ENCODE results near the gene PRAME. TPM values are rescaled to one million over a fixed set of nuclear protein-coding genes. Genes with fewer than 3 reads are reported as not detected.

PRAME gene
- total RNA-seq, 1 donor, result 0.36 TPM

DNA sequence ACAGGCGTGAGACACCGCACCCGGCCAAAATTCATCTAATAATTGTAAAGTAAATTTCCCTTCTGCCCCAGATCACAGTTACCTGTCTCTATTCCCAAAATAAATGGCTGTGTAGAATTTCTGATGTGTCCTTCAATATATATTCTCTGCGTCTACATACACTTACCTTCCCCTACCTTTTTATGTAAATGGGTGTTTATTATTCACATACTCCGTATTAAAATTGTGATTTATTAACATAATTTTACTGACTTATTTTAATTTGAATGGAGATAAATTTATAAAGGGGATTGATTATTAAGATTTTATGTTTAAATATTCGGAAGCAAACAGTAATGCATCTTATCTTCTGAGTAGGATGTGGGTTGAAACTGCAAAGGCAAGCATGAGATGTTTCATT lies 22.6 kb downstream of the PRAME start:
- TF ChIP-seq, protein P1, sequence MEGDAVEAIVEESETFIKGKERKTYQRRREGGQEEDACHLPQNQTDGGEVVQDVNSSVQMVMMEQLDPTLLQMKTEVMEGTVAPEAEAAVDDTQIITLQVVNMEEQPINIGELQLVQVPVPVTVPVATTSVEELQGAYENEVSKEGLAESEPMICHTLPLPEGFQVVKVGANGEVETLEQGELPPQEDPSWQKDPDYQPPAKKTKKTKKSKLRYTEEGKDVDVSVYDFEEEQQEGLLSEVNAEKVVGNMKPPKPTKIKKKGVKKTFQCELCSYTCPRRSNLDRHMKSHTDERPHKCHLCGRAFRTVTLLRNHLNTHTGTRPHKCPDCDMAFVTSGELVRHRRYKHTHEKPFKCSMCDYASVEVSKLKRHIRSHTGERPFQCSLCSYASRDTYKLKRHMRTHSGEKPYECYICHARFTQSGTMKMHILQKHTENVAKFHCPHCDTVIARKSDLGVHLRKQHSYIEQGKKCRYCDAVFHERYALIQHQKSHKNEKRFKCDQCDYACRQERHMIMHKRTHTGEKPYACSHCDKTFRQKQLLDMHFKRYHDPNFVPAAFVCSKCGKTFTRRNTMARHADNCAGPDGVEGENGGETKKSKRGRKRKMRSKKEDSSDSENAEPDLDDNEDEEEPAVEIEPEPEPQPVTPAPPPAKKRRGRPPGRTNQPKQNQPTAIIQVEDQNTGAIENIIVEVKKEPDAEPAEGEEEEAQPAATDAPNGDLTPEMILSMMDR (IDR thresholded peaks at IDR 0.05; ENCODE audit: extremely low read depth, low read depth, low read length), result no peak
- no peaks in the 10 kb centered on the region for H3K4me1 ChIP-seq (ENCODE audit: insufficient read depth, low read length)
- H4K20me1 ChIP-seq (ENCODE audit: insufficient read depth, low read length), result no peaks in the 10 kb centered on the region
- no peaks in the 10 kb centered on the region for H3K27me3 ChIP-seq (ENCODE audit: insufficient read depth, low read length)
- H3K9me3 ChIP-seq (ENCODE audit: low read depth, low read length), result no peaks in the 10 kb centered on the region
- H3K79me2 ChIP-seq (ENCODE audit: insufficient read depth, low read length), result no peaks in the 10 kb centered on the region
- H2AFZ ChIP-seq (ENCODE audit: low read length), result no peak overlapping the region
- H3K27ac ChIP-seq (ENCODE audit: low read depth, low read length), result no peak overlapping the region
- no peaks in the 10 kb centered on the region for H3K36me3 ChIP-seq (ENCODE audit: insufficient read depth, low read length)
- DNase-seq (ENCODE audit: insufficient read length, low spot score, missing footprints), result no peak
- no peak overlapping the region for H3K4me2 ChIP-seq (ENCODE audit: insufficient read depth, low read length)
- H3K4me3 ChIP-seq (ENCODE audit: insufficient read depth, low read length), result no peak overlapping the region

DNA sequence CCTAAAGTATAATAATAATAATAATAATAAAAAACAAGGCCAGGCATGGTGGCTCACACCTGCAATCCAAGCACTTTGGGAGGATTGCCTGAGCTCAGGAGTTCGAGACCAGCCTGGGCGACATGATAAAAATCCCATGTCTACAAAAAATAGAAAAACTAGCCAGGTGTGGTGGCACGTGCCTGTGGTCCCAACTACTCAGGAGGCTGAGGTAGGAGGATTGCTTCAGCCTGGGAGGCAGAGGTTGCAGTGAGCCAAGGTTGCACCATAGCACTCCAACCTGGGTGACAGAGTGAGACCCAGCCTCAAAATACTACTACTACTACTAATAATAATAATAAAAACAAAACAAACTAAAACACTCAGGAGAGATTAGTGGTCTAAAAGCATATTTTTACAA lies 23.4 kb downstream of the PRAME start:
- H3K9me3 ChIP-seq (ENCODE audit: low read depth, low read length), result no peaks in the 10 kb centered on the region
- no peaks in the 10 kb centered on the region for H3K27me3 ChIP-seq (ENCODE audit: insufficient read depth, low read length)
- H2AFZ ChIP-seq (ENCODE audit: low read length), result no peak overlapping the region
- H3K4me2 ChIP-seq (ENCODE audit: insufficient read depth, low read length), result no peak overlapping the region
- no peaks in the 10 kb centered on the region for H3K79me2 ChIP-seq (ENCODE audit: insufficient read depth, low read length)
- H3K4me3 ChIP-seq (ENCODE audit: insufficient read depth, low read length), result no peak overlapping the region
- H3K36me3 ChIP-seq (ENCODE audit: insufficient read depth, low read length), result no peaks in the 10 kb centered on the region
- DNase-seq (ENCODE audit: insufficient read length, low spot score, missing footprints), result no peak
- no peaks in the 10 kb centered on the region for H4K20me1 ChIP-seq (ENCODE audit: insufficient read depth, low read length)
- TF ChIP-seq, protein P1 (IDR thresholded peaks at IDR 0.05; ENCODE audit: extremely low read depth, low read depth, low read length), result no peak
- H3K4me1 ChIP-seq (ENCODE audit: insufficient read depth, low read length), result no peaks in the 10 kb centered on the region
- H3K27ac ChIP-seq (ENCODE audit: low read depth, low read length), result no peak overlapping the region

DNA sequence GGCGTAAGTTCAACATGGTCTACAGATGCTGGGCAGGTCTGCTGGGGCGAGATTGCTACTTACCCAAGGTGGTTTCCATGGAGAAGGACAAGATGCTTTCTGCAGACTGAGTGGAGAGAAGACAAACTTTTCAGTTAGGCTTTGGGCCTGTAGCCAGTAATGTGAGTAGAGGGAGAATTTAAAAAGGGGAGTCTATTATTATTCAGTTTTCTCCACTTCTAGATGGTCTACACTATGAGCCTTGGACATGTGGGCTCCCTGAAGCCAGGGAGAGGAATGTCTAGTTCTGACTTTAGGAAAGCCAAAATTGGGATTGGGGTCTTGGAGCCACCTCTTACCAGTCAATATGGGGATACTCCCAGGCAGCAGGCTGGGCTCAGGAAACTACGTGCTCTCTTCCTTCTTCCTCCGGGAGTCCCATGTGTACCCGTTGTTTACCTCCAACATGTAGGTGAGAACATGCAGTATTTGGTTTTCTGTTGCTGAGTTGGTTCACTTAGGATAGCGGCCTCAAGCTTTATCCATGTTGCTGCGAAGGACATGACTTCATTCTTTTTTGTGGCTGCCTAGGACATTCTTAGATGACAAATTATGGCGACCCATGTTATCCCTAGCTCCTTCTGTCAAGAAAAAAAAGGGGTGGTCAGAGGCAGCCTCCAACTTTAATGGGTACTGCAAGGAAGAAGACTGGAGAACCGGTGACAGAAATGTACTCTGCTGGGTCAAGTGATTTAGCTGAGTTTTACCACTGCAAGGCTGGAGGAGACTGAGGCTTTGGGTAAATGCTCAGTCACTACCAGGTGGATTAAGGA lies 24.3 kb downstream of the PRAME start:
- Histone ChIP-seq H4K20me1 (ENCODE audit: insufficient read depth, low read length) (no peaks in the 10 kb centered on the region), H3K9me3 (ENCODE audit: low read depth, low read length) (no peaks in the 10 kb centered on the region), H3K27ac (ENCODE audit: low read depth, low read length) (no peak overlapping the region), H3K79me2 (ENCODE audit: insufficient read depth, low read length) (no peaks in the 10 kb centered on the region), H3K4me1 (ENCODE audit: insufficient read depth, low read length) (no peaks in the 10 kb centered on the region), H2AFZ (ENCODE audit: low read length) (no peak overlapping the region), H3K36me3 (ENCODE audit: insufficient read depth, low read length) (no peaks in the 10 kb centered on the region), H3K4me2 (ENCODE audit: insufficient read depth, low read length) (no peak overlapping the region), H3K27me3 (ENCODE audit: insufficient read depth, low read length) (no peaks in the 10 kb centered on the region), H3K4me3 (ENCODE audit: insufficient read depth, low read length) (no peak overlapping the region)
- no peak for DNase-seq (ENCODE audit: insufficient read length, low spot score, missing footprints)
- TF ChIP-seq, protein P1 (IDR thresholded peaks at IDR 0.05; ENCODE audit: extremely low read depth, low read depth, low read length), result no peak

DNA sequence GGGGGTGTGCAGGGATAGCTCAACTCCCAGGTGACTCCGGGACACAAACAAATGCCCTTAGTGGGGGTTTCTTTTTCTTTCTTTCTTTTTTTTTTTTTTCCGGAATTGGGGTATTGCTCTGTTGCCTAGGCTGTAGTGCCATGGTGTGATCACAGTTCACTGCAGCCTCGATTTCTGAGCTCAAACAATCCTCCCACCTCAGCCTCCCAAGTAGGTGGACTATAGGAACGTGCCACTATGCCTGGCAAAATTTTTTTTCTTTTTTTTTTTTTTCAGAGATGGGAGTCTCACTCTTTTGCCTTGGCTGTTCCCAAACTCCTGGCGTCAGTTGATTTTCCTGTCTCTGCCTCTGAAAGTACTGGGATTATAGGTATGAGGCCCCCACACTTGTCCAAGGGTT lies 25.2 kb downstream of the PRAME start:
- H3K9me3 ChIP-seq (ENCODE audit: low read depth, low read length), result no peaks in the 10 kb centered on the region
- no peaks in the 10 kb centered on the region for H3K79me2 ChIP-seq (ENCODE audit: insufficient read depth, low read length)
- H3K4me2 ChIP-seq (ENCODE audit: insufficient read depth, low read length), result no peak overlapping the region
- no peak overlapping the region for H3K27ac ChIP-seq (ENCODE audit: low read depth, low read length)
- TF ChIP-seq, protein P1 (IDR thresholded peaks at IDR 0.05; ENCODE audit: extremely low read depth, low read depth, low read length), result no peak
- no peaks in the 10 kb centered on the region for H3K27me3 ChIP-seq (ENCODE audit: insufficient read depth, low read length)
- H2AFZ ChIP-seq (ENCODE audit: low read length), result no peak overlapping the region
- H3K4me3 ChIP-seq (ENCODE audit: insufficient read depth, low read length), result no peak overlapping the region
- DNase-seq (ENCODE audit: insufficient read length, low spot score, missing footprints), result no peak
- H3K4me1 ChIP-seq (ENCODE audit: insufficient read depth, low read length), result no peaks in the 10 kb centered on the region
- H4K20me1 ChIP-seq (ENCODE audit: insufficient read depth, low read length), result no peaks in the 10 kb centered on the region
- no peaks in the 10 kb centered on the region for H3K36me3 ChIP-seq (ENCODE audit: insufficient read depth, low read length)
